Central memory CD8-positive, alpha-beta T cell (primary cell): ENCODE measurements around the gene ABHD12.
"Not testable (repeated sequence)": the region's sequence is repeated elsewhere in the genome, so short reads cannot be mapped to it uniquely, and the experiment has no call there.

Experiments
- ATAC-seq: fragments of 150-1000 bp; cut with Tn5 transposase; replicated peaks from 2 replicates; pipeline ENCODE4 v1.10.0; 2022; ENCODE audit warnings: mild to moderate bottlenecking, moderate FRiP score, moderate number of reproducible peaks; ENCODE audit not compliant: poor library complexity, severe bottlenecking; ENCODE audit errors: extremely low read depth
- DNase-seq, 2 donors: peaks; one replicate each; pipeline ENCODE4 v3.0.0; 2021; ENCODE audit warnings: low spot score in 2 of 2
- H3K27ac Mint-ChIP-seq: one replicate; pipeline ENCODE4 v1.8.0; 2022; ENCODE audit warnings: low read depth, mild to moderate bottlenecking, moderate library complexity, mixed read lengths
- H3K27me3 Mint-ChIP-seq: one replicate; pipeline ENCODE4 v1.8.0; 2022; ENCODE audit warnings: mixed read lengths
- H3K36me3 Mint-ChIP-seq: one replicate; pipeline ENCODE4 v1.8.0; 2022; ENCODE audit warnings: mild to moderate bottlenecking, moderate library complexity, mixed read lengths; ENCODE audit not compliant: insufficient read depth
- H3K4me1 Mint-ChIP-seq: one replicate; pipeline ENCODE4 v1.8.0; 2022; ENCODE audit warnings: mixed read lengths
- H3K4me3 Mint-ChIP-seq: one replicate; pipeline ENCODE4 v1.8.0; 2022; ENCODE audit warnings: mild to moderate bottlenecking, moderate library complexity, mixed read lengths
- H3K9me3 Mint-ChIP-seq: one replicate; pipeline ENCODE4 v1.8.0; 2022; ENCODE audit warnings: mixed read lengths

ABHD12 gene

GRCh38 chr20:25274891-25275812, 115.5 kb downstream of the ABHD12 start:
- Mint-ChIP-seq H3K27ac (peak overlapping the region; percentile 58), H3K4me1 (peaks cover 7% of the 10 kb centered on the region), H3K27me3 (no peaks in the 10 kb centered on the region), H3K36me3 (peaks cover 26% of the 10 kb centered on the region), H3K9me3 (no peaks in the 10 kb centered on the region), H3K4me3 (no peak overlapping the region)
- no peak for ATAC-seq
- DNase-seq: no peak

- H3K4me1 Mint-ChIP-seq: peaks cover 7% of the 10 kb centered on the region
- ATAC-seq (no peak), DNase-seq (no peak)
- no peaks in the 10 kb centered on the region for H3K9me3 Mint-ChIP-seq
- H3K27me3 Mint-ChIP-seq: no peaks in the 10 kb centered on the region
- H3K4me3 Mint-ChIP-seq: no peak overlapping the region
- no peak overlapping the region for H3K27ac Mint-ChIP-seq
- peaks cover 23% of the 10 kb centered on the region for H3K36me3 Mint-ChIP-seq
Measured at GRCh38 chr20:25274481-25274880, 116.2 kb downstream of the ABHD12 start.

GRCh38 chr20:25273541-25274358, 116.9 kb downstream of the ABHD12 start:
- Mint-ChIP-seq H3K36me3 (peaks cover 26% of the 10 kb centered on the region), H3K9me3 (no peaks in the 10 kb centered on the region), H3K4me3 (no peak overlapping the region), H3K4me1 (peaks cover 7% of the 10 kb centered on the region), H3K27me3 (no peaks in the 10 kb centered on the region), H3K27ac (no peak overlapping the region)
- DNase-seq (no peak), ATAC-seq (no peak)

- no peaks in the 10 kb centered on the region for H3K9me3 Mint-ChIP-seq
- H3K4me1 Mint-ChIP-seq: peaks cover 7% of the 10 kb centered on the region
- H3K27me3 Mint-ChIP-seq: no peaks in the 10 kb centered on the region
- DNase-seq (no peak), ATAC-seq (no peak)
- H3K4me3 Mint-ChIP-seq: no peak overlapping the region
- H3K27ac Mint-ChIP-seq: no peak overlapping the region
- peaks cover 26% of the 10 kb centered on the region for H3K36me3 Mint-ChIP-seq
Measured at GRCh38 chr20:25273046-25273445, 117.6 kb downstream of the ABHD12 start.

- ATAC-seq (no peak), DNase-seq (no peak)
- Mint-ChIP-seq H3K4me1 (peaks cover 7% of the 10 kb centered on the region), H3K36me3 (peaks cover 26% of the 10 kb centered on the region), H3K4me3 (no peak overlapping the region), H3K27me3 (no peaks in the 10 kb centered on the region), H3K9me3 (no peaks in the 10 kb centered on the region), H3K27ac (no peak overlapping the region)
Measured at GRCh38 chr20:25272223-25273000, 118.2 kb downstream of the ABHD12 start.

- ATAC-seq: no peak
- H3K27ac Mint-ChIP-seq: no peak overlapping the region
- no peaks in the 10 kb centered on the region for H3K27me3 Mint-ChIP-seq
- peaks cover 12% of the 10 kb centered on the region for H3K4me1 Mint-ChIP-seq
- H3K36me3 Mint-ChIP-seq: peaks cover 23% of the 10 kb centered on the region
- no peaks in the 10 kb centered on the region for H3K9me3 Mint-ChIP-seq
- no peak overlapping the region for H3K4me3 Mint-ChIP-seq
- DNase-seq: no peak
Measured at GRCh38 chr20:25271486-25272222, 119.0 kb downstream of the ABHD12 start.

GRCh38 chr20:25270829-25271251, 119.8 kb downstream of the ABHD12 start:
- Mint-ChIP-seq H3K9me3 (no peaks in the 10 kb centered on the region), H3K36me3 (peaks cover 22% of the 10 kb centered on the region), H3K4me1 (peaks cover 12% of the 10 kb centered on the region), H3K27me3 (no peaks in the 10 kb centered on the region), H3K27ac (no peak overlapping the region), H3K4me3 (no peak overlapping the region)
- DNase-seq (no peak), ATAC-seq (no peak)

GRCh38 chr20:25269833-25270170, 120.8 kb downstream of the ABHD12 start:
- ATAC-seq (no peak), DNase-seq (no peak)
- no peaks in the 10 kb centered on the region for H3K9me3 Mint-ChIP-seq
- H3K36me3 Mint-ChIP-seq: peaks cover 18% of the 10 kb centered on the region
- no peak overlapping the region for H3K4me3 Mint-ChIP-seq
- peaks cover 5% of the 10 kb centered on the region for H3K4me1 Mint-ChIP-seq
- H3K27ac Mint-ChIP-seq: no peak overlapping the region
- no peaks in the 10 kb centered on the region for H3K27me3 Mint-ChIP-seq

GRCh38 chr20:25269057-25269832, 121.4 kb downstream of the ABHD12 start:
- H3K4me3 Mint-ChIP-seq: no peak overlapping the region
- H3K27me3 Mint-ChIP-seq: no peaks in the 10 kb centered on the region
- peaks cover 5% of the 10 kb centered on the region for H3K4me1 Mint-ChIP-seq
- no peaks in the 10 kb centered on the region for H3K9me3 Mint-ChIP-seq
- ATAC-seq (no peak), DNase-seq (no peak)
- peaks cover 15% of the 10 kb centered on the region for H3K36me3 Mint-ChIP-seq
- peak overlapping the region; percentile 15 for H3K27ac Mint-ChIP-seq

GRCh38 chr20:25260770-25261437, 129.7 kb downstream of the ABHD12 start:
- not testable (repeated sequence) for H3K27ac Mint-ChIP-seq, DNase-seq, H3K4me3 Mint-ChIP-seq

GRCh38 chr20:25259788-25260254, 130.8 kb downstream of the ABHD12 start:
- peaks cover 13% of the 10 kb centered on the region for H3K4me1 Mint-ChIP-seq
- H3K27ac Mint-ChIP-seq: no peak overlapping the region
- H3K9me3 Mint-ChIP-seq: no peaks in the 10 kb centered on the region
- no peak for ATAC-seq
- no peak for DNase-seq
- H3K27me3 Mint-ChIP-seq: no peaks in the 10 kb centered on the region
- no peak overlapping the region for H3K4me3 Mint-ChIP-seq
- H3K36me3 Mint-ChIP-seq: peaks cover 7% of the 10 kb centered on the region

More at GRCh38 chr20:25260770-25261437, 129.7 kb downstream of the ABHD12 start:
- H3K27me3 Mint-ChIP-seq, H3K36me3 Mint-ChIP-seq, ATAC-seq, H3K9me3 Mint-ChIP-seq: not testable (repeated sequence)
- H3K4me1 Mint-ChIP-seq: peaks cover 12% of the 10 kb centered on the region
